ENCODE results near the gene HAUS5.
A peak's percentile ranks its signal among the peaks of the same experiment; 100 is the strongest.

Gene HAUS5

GRCh38 chr19:35612559-35613321, at the start of gene HAUS5:
Gene HAUS5, plus strand, starts transcription at chr19:35612735. Its CDS starts 60 bp downstream, at chr19:35612795.
- Histone ChIP-seq H3K4me3 (ENCODE audit: low read depth, low read length) (peak within 1 kb of the TSS; percentile 90), H3K27me3 (ENCODE audit: insufficient read depth, low read depth, severe bottlenecking) (no peaks in the 10 kb centered on the region), H3K36me3 (peaks cover 38% of the 10 kb centered on the region), H3K9me3 (ENCODE audit: severe bottlenecking) (peaks cover 2% of the 10 kb centered on the region), H3K27ac (peak within 1 kb of the TSS; percentile 93)
- peak; percentile 93 for DNase-seq
- TF ChIP-seq CTCF (IDR thresholded peaks at IDR 0.05; ENCODE audit: low read depth, low read length), result 0 out of 2 replicates have a peak, but pooled peaks have one; percentile 3

GRCh38 chr19:35562776-35563175, 49.8 kb upstream of the HAUS5 start:
- TF ChIP-seq CTCF (IDR thresholded peaks at IDR 0.05; ENCODE audit: low read depth, low read length), result no peak
- Histone ChIP-seq H3K9me3 (ENCODE audit: severe bottlenecking) (no peaks in the 10 kb centered on the region), H3K4me3 (ENCODE audit: low read depth, low read length) (no peak overlapping the region), H3K36me3 (no peaks in the 10 kb centered on the region), H3K27me3 (ENCODE audit: insufficient read depth, low read depth, severe bottlenecking) (no peaks in the 10 kb centered on the region), H3K27ac (no peak overlapping the region)
- no peak for DNase-seq

GRCh38 chr19:35563207-35563829, 49.2 kb upstream of the HAUS5 start, which contains the start of gene ATP4A:
Gene ATP4A, minus strand, starts transcription at chr19:35563658. Its CDS starts 29 bp downstream, at chr19:35563629.
- Histone ChIP-seq H3K9me3 (ENCODE audit: severe bottlenecking) (no peaks in the 10 kb centered on the region), H3K27ac (no peak within 1 kb of the TSS), H3K4me3 (ENCODE audit: low read depth, low read length) (no peak within 1 kb of the TSS), H3K36me3 (no peaks in the 10 kb centered on the region), H3K27me3 (ENCODE audit: insufficient read depth, low read depth, severe bottlenecking) (no peaks in the 10 kb centered on the region)
- no peak for TF ChIP-seq CTCF (IDR thresholded peaks at IDR 0.05; ENCODE audit: low read depth, low read length)
- DNase-seq, result no peak

GRCh38 chr19:35565016-35565856, 47.3 kb upstream of the HAUS5 start:
- Histone ChIP-seq H3K4me3 (ENCODE audit: low read depth, low read length) (no peak overlapping the region), H3K36me3 (no peaks in the 10 kb centered on the region), H3K27ac (no peak overlapping the region), H3K9me3 (ENCODE audit: severe bottlenecking) (no peaks in the 10 kb centered on the region), H3K27me3 (ENCODE audit: insufficient read depth, low read depth, severe bottlenecking) (no peaks in the 10 kb centered on the region)
- TF ChIP-seq CTCF (IDR thresholded peaks at IDR 0.05; ENCODE audit: low read depth, low read length), result no peak
- no peak for DNase-seq

- no peak overlapping the region for H3K4me3 ChIP-seq (ENCODE audit: low read depth, low read length)
- H3K27ac ChIP-seq, result no peak overlapping the region
- H3K36me3 ChIP-seq, result no peaks in the 10 kb centered on the region
- TF ChIP-seq CTCF (IDR thresholded peaks at IDR 0.05; ENCODE audit: low read depth, low read length), result no peak
- H3K9me3 ChIP-seq (ENCODE audit: severe bottlenecking), result no peaks in the 10 kb centered on the region
- H3K27me3 ChIP-seq (ENCODE audit: insufficient read depth, low read depth, severe bottlenecking), result no peaks in the 10 kb centered on the region
- DNase-seq, result no peak
Observed at GRCh38 chr19:35566738-35567137, 45.8 kb upstream of the HAUS5 start.
